NCI-H187 (cell line): ENCODE measurements around the gene TOMM20L.
A peak's percentile ranks its signal among the peaks of the same experiment; 100 is the strongest.
"Not testable (repeated sequence)": the region's sequence is repeated elsewhere in the genome, so short reads cannot be mapped to it uniquely, and the experiment has no call there.

Source experiments
- DNase-seq, 2 experiments: peaks; one replicate each; lab custom pipeline; 2025; lab: John Stamatoyannopoulos, UW

TOMM20L gene

GRCh38 chr14:58395812-58396788, at the start of gene TOMM20L:
Gene TOMM20L, plus strand, starts transcription at chr14:58395930. Its CDS starts 28 bp downstream, at chr14:58395958.
- peak; percentile 18 to 41 for DNase-seq

- no peak for DNase-seq
Observed at GRCh38 chr14:58353516-58354299, 42.0 kb upstream of the TOMM20L start.

DNA sequence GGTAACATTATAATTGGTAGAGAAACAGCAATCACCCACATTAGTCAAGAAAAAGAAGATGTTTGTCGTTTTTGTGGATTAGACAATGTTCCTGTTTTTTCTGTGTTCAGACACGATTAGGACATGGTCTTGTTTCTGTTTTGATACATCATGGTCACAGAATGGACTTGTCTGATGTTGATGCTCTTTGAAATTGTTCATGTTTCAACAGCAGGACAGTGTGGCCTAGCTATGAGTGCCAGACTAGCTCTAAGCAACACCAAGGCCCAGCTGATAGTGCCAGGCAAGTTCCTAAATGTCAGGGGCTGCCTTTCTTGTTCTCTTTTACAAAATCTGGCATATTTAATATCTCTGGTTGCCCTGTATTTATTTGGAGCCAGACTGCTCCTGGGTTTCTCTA, 40.9 kb upstream of the TOMM20L start:
- DNase-seq, result no peak

GRCh38 chr14:58356268-58356667, 39.5 kb upstream of the TOMM20L start:
- no peak for DNase-seq

- DNase-seq, result not testable (repeated sequence)
Observed at GRCh38 chr14:58362272-58362671, 33.5 kb upstream of the TOMM20L start.

DNA sequence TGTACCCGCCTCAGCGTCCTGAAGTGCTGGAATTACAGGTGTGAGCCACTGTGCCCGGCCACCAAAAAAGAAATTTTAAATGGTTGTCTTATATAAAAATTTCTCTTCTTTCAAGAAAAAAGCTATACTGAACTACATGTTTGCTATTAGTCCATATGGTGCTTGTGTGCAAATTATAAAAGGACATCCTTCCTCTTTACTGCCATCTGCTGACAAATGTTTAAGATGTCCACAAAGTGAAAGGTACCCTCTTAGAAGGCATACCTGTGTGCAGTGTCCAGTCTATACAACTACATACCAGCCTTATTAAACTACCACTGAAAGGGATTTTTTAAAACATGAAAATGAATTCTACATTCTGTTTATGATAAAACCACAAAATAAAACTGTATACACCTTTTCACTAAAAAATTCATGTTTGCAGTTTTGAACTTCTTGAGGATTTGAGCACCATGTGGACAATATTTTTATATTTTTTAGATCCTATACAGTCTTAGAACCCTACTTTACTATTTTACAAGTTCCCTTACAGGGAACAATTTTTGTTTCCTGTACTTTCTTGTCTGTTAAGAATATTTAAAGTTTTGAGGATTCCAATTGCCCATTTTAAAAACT, 32.8 kb upstream of the TOMM20L start:
- DNase-seq, result no peak

DNA sequence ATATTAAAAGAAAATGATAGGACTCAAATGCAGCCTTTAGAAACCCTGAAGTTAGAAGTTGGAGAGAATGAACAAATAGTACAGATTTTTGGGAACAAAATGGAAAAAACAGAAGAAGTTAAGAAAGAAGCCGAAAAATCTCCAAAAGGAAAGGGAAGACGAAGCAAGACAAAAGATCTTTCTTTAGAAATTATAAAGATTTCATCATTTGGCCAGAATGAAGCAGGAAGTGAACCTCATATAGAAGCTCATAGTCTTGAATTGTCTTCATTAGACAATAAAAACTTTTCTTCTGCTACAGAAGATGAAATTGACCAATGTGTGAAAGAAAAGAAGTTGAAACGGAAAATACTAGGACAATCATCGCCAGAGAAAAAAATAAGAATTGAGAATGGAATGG, 31.4 kb upstream of the TOMM20L start:
- DNase-seq, result no peak

GRCh38 chr14:58367296-58367695, 28.4 kb upstream of the TOMM20L start:
- no peak for DNase-seq

DNA sequence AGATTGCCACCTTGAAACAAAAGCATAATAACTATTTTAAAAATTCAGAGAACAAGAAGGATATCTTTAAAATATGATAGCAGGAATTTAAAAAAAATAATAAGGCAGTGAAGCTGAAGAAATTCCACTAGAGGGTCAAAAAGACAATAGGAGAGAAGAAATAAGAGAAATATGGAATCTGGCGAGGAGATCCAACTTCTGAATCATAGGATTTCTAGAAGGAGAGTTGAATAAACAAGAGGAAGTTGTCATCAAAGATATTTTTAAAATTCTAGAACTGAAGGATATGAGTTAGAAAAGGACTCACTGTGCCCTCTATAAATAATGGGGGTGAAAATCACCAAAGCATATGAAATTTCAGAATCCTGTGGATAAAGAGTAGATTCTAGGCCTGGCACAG, 26.8 kb upstream of the TOMM20L start:
- DNase-seq, result no peak

DNA sequence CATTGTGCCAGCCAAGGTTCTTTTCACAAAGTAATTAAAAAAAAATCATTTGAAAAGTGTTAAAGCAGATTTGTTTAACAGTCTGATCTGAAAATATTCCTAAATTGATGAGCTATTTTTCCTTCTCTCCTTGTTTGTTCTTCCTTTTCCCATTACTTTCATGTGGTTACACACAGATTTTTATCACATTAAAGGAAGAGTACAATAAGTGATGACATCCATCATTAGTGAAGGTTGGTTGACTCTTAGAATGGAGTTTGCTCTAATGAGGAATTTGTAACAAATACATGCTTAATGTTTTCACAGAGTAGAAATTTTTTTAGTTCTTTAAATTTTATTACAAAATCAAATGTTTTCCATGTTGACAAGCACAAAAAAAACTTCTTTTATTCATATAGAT, 18.9 kb upstream of the TOMM20L start:
- DNase-seq, result no peak

DNA sequence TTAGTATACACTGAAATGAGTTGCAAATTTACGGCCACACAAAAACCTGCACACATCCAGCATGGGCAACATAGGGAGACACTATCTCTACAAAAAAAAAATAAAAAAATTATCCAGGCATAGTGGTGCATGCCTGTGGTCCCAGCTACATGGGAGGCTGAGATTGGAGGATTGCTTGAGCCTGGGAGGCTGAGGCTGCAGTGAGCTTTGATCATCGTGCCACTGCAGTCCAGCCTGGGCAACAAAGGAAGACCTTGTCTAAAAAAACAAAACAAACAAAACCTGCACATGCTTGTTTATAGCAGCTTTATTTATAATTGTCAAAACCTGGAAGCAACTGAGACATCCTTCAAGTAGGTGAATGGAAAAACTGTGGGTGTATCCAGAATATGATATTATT, 4.9 kb upstream of the TOMM20L start:
- no peak for DNase-seq

DNA sequence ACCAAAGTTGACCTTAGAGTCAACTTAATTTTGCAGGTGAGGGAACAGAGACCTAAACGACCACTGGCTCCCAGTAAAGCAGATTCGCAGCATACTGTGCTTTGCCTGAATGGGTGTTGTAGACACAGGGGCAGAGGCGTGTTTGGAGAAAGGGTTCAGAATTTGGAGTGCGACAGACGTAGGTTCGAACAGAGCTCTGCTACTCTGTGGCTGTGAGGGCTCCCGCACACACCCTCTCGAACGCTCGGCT, 243 bp upstream of the TOMM20L start:
- no peak for DNase-seq

GRCh38 chr14:58397156-58397555, 1.4 kb downstream of the TOMM20L start:
- DNase-seq, result no peak

DNA sequence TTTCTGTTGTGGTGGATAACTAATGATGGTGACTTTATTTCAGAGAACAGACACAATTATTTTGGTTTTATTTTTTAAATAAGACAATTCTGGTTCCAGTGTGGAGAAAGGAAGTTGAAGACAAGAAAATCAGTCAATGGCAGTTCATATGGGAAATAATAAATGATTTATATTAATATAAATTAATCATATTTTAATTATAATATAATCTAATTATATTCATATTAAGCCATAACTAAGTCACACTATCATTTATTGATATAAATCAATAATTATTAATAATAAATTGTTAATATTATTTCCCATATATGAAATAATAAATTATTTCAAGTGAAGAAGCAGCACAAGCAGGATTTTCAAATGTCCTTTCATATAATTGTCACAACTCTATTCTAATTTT, 2.8 kb downstream of the TOMM20L start:
- DNase-seq, result no peak

GRCh38 chr14:58398895-58399294, 3.2 kb downstream of the TOMM20L start:
- DNase-seq, result no peak

DNA sequence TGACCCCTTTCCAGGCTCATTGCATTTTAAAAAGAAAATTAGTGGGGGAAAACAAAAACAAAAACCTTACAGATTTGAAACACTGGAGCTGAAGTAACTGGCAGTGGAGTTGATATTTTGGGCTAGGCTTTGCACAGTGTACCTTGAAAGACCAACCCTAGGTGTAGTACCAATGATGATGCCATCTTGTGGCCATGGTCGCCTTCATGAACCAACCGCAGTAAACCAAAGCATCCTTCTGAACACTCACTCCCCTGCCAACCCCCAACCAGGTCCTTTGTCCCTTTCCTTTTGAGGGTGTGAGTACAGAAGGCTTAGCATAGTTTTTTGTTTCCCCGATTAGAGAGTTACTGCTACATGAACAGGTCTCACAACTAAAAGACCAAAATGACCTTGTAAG, 5.9 kb downstream of the TOMM20L start:
- DNase-seq, result no peak

- DNase-seq, result no peak
Observed at GRCh38 chr14:58408681-58409215, 13.0 kb downstream of the TOMM20L start.

DNA sequence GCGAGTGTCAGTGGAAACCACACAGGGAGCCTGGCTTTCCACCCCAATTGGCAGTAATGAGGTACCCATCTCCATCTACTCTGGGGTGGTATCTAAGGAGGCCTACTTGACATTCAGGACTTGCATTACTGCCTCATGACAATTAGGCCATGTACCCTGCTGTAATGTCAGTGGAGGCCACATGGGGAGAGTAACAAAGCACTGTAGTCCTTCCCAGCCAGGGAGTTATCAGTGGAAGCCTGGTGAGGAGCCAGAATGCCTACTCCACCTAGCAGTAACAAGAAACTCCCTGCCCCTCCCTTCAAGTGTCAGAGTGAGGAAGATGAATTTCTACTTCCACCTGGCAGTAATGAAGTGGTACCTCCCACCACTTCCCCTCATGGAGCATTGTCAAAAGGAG, 19.1 kb downstream of the TOMM20L start:
- no peak for DNase-seq

DNA sequence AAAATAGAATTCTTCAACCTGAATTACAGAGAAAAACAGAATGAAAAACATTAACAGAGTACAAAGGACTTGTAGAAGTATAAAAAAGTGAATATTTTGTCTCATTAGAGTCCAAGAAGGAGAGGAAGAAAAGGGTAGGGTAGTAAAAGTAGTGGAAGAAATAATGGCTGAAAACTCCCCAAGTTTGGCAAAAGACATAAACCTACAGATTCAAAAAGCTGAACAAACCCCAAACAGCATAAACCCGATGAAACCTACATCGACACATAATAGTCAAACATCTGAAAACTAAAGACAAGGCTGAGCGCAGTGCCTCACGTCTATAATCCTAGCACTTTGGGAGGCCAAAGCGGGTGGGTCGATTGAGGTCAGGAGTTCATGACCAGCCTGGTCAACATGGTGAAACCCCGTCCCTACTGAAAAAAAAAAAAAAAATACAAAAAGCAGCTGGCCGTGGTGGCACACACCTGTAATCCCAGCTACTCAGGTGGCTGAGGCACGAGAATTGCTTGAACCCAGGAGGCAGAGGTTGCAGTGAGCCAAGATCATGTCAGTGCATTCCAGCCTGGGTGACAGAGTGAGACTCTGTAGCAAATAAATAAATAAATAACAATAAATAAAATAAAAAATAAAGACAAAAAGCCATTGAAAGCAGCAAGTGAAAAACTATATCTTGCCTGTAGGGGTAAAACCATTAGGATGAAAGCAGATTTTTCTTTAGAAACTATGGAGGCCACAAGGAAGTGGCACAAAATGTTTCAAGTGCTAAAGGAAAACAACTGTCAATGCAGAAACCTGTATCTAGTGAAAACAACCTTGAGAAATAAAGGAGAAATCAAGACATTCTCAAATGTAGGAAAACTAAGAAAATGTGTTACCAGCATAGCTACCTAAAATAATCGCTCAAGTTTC, 20.2 kb downstream of the TOMM20L start:
- DNase-seq, result no peak

DNA sequence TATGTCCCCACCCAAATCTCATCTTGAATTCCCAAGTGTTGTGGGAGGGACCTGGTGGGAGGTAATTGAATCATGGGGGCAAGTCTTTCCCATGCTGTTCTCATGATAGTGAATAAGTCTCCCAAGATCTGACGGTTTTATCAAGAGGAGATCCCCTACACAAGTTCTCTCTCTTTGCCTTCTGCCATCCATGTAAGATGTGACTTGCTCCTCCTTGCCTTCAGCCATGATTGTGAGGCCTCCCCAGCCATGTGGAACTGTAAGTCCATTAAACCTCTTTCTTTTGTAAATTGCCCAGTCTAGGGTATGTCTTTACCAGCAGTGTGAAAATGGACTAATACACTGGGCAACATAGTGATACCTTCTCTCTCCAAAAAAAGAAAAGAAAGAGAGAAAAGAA, 21.2 kb downstream of the TOMM20L start:
- DNase-seq, result not testable (repeated sequence)

GRCh38 chr14:58426670-58427280, 31.0 kb downstream of the TOMM20L start:
- DNase-seq, result peak; percentile 40 to 61
